Dedifferentiated amniotic fluid mesenchymal stem cell (primary cell): Measurements from ENCODE around the gene CC2D1A.

ENCODE experiments used
- DNase-seq: peaks from one replicate; pipeline ENCODE4 v3.0.0-alpha.2; 2016; ENCODE audit errors: extremely low spot score

CC2D1A gene

DNA sequence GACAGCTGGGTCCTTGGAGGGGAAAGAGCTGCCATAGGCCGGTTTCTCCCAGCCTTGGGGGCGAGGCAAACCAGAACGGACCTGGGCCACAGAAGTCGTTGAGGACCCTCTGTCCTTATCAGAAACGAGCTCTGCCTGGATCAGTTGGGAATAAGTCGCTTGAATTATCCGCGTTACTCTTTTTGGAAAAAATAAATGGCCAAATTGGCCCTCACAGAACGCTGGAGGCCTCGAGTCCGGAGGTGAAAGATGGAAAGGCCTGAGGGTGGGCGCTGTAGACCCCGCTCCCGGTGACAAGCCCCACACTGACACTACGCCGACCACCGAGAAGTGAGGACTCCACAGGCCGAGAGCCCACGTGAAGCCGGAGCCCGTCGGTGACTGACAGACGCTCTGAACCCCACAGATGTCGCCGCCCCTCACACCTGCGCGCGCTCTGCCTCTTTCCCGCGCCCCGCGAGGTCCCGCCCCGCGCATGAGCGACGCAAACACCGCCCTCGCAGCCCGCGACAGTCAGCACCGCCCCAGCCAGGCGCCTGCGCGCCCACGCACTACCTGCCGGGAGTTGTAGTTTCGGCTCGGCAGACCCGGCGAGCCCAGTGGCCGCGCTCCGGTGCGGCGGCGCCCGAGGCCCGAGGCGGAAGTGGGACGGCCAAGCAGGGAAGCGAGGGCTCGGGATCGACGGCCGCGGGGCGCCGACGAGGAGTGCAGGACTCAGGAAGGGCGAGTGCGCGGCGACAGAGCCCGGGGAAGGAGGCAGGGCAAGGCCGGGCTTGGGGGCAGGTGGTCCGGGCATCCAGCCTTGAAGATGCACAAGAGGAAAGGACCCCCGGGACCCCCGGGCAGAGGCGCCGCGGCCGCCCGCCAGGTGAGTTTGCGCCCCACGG, at the start of gene CC2D1A, which contains the start of gene BRME1:
Gene CC2D1A (plus strand): TSS at position 568 of the 887 bp plus-strand sequence. CDS start 241 bp downstream, at position 809.
Gene BRME1 (minus strand): TSS at position 484 of the 887 bp plus-strand sequence. CDS start 1,225 bp downstream, outside the sequence.
- peak; percentile 77 for DNase-seq

DNA sequence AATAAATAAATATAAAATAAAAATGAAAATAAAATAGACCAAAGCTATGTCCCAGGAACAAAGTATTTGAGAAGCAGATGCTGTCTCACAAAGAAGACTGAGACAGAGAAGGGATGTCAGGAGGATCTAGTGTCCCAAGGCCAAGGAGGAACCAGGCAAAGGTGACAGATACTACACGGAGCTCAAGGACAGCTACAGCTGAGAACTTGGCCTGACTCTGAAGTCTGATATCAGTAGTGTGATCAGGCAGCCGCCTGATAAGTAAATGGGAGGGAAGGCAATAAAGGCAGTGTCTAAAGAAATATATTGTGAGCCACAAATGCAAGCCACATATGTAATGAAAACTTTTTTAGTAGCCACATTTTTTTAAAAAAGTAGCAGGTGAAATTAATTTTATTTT, 49.5 kb upstream of the CC2D1A start:
- DNase-seq = no peak

DNA sequence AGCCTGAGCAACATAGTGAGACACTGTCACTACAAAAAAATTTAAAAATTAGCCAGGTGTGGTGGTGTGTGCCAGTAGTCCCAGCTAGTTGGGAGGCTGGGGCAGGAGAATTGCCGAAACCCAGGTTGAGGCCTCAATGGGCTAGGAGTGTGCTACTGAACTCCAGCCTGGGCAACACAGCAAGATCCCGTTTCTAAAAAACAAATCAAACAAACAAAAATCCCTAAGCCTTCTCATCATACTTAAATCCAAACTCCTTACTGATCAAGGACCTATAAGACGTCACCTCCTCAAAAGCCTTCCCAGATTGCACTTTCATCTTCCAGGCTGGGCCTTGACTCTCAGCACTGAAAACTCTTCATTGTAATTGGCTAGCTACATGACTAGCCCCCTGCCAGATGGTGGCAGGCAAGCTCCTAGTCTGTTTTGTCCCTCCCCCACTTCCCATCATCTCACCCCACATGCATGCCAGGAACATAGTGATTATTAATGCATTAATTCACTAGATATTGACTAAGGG, 46.6 kb upstream of the CC2D1A start:
- DNase-seq = no peak

DNA sequence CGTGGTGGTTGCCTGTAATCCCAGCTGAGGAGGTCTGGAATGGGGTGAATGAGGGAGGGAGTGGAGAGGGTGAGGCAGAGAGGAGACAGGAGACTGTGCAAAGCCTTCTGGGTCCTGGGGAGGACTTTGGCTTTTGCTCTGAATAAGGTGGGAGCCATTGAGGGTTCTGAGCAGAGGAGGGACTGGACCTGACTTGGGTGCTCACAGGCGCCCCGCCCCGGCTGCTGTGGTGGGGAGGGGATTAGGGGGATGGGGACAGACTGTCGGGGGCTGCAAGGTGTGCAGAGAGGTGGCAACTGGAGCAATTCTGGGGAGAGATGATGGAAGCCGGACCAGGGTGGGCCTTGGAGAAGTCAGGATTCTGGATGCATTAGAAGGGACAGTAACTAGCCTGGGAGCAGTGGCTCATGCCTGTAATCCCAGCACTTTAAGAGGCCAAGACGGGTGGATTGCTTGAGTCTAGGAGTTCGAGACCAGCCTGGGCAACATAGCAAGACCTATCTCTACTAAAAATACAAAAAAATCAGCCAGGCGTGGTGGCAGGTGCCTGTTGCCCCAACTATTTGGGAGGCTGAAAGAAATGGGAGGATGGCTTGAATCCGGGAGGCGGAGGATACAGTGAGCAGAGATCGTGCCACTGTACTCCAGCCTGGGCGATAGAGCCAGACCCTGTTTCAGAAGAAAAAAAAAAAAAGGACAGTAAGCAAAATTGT, 45.2 kb upstream of the CC2D1A start:
- DNase-seq = no peak

DNA sequence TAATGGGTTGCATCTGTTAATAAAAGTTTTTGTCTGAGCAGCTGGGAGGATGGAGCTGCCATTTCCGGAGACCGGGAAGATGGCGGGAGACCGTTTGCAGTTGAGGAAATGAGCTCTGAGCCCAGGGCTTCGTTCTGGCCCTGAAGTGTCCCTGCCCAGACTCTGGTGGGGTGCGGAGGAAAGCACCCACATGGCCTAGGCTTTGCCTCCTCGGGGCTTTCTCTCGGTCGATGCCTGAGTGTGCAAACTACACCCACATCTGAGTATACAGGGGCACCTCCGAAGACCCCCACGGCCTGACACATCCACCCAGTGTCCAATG, 44.6 kb upstream of the CC2D1A start:
- no peak for DNase-seq

DNA sequence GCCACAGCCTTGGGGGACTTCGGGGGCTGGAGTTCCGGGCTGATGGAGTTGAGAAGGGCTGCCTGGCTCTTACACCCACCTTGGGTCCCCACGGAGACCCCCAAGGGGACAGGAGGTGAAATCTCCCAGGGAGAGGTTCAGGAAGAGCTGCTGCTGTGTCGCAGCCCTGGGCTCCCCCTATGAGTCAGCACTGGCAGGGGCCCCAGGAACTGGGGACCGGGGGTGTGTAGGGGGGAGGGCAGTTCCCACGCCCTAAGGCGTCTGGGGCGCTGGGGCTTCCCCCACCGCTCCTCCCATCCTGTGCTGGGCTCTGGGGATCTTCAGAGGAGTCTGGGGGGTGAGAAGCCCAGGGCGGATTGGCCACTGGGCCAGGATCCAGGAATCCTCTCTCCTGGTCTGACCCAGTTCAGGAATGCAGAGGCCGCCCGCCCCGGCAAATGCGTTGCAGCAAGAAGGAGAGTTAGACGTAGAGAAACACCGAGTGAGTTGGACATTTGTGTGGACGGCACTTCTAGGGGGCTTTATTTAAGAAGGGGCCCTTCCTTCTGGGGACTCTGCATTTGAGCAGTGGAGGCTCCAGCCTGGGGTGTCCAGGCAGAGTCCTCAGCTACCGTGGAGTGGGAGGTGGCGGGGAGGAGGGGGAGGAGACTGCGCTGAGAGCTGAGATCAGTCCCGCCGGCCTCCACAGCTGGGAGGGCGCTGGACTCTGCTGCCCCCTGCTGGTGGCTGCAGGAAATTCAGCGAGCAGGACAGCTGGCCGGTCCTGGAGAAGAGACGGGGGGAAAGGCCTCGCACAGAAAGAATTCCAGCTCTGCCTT, 44.1 kb upstream of the CC2D1A start:
- peak; percentile 82 for DNase-seq

DNA sequence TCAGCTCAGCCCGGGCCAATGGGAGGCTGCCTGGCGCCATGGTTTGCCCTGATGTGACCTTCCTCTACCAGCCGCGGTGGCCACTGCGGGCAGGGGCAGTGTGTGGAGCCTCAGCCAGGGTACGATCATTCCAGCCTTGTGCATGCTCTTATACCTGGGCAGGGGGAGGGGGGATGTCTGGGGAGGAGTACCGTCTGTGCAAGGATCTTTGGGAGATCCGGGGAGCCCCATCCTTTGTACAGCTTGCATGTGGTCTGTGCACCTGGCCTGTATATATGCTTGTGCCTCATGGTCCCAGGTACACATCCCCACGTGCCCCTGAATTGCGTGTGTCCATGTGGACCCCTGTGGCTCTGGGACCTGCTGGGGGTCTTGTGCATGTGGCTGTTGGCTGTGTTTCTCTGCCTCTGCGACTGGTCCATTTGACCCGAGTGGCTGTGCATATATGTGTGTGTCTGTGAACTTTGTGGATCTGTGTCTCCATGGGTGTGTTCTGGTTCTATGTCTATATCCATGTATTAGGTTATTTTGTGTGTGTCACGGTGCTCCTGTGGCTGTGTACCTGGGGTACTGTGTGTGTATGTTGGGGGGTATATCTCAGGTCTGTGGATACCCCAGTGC, 41.8 kb upstream of the CC2D1A start:
- no peak for DNase-seq

DNA sequence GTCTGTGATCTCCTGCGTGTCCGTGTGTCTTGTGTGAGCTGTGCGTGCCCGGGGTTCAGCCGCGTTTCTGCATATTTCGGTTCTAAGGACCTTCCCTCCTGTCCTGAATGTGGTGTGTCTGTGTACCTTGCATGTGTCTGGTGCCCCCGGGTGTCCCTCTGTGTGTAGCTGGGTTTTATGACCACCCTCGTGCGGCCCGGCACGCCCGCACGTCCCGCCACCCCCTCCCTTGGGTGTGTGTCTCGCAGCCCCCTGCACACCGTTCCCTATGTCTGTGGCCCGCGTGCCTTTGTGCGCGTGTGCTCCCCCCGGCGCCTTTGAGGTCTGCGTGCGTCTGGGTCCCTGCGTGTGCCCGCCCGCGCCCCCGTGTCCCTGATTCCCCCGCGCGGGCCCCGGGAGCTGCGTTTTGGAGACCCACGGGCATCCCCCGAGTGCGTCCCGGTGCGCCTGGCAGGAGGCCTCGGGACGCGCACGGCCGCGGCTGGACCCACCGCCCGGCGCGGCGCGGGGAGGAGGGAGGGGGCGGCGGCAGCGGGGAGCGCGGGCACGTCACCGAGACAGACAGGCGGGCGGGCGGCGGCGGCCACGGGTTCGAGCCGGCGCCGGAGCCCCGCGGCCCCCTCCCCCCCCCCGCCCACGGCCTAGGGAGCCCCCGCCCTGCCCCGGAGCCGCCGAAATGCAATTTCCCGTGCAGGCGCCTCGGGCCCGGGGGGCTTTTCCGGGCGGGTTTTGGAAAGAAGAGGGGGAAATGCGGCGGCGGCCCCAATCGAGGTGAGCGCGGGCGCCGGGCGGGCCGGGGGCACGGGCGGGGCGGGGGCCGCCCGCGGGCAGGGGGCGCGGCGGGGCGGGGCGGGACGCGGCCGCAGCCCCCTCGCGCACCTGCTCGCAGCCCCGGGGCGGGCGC, 41.1 kb upstream of the CC2D1A start:
- DNase-seq = no peak

DNA sequence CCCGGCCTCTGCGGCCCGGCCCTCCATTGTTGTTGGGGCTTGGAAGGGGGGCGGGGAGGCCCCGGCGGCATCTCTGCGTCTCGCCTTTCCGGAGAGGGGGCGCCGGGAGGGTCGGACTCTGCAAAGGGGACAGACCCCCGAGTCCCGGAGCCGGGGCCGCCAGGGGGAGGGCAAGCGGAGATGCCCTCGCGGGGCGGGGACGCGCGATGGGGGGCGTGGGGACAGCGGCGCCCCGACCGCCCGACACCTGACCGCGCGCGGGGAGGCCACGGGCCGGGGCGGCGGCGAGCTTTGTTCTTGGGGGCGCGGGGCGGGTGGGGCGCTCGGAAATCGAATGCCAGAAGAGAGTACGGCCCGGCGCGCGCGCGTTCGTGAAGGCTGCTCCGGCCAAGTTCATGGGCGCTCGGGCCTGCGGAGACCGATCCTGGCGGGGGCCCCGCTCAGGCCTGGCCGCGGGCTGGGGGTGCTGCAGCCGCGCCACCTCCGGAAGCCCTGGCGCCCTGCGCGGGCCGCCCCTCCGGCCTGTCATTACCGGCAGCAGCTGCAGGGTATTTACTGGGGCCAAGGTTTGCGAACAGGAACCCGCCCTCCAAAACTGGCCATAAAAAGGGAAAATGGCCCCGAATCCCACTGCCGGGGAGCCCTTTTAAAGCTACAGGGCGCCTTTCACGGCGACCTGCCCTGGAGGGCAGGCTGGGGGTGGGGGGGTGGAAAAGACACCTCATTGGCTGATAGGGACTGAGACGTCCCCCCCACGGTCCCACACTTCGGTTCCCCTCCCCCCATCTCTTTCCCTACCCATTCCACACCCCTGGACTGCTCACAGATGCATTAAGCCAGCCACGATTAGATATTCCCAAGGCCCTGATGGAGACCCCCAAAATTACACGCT, 40.2 kb upstream of the CC2D1A start:
- DNase-seq = no peak

DNA sequence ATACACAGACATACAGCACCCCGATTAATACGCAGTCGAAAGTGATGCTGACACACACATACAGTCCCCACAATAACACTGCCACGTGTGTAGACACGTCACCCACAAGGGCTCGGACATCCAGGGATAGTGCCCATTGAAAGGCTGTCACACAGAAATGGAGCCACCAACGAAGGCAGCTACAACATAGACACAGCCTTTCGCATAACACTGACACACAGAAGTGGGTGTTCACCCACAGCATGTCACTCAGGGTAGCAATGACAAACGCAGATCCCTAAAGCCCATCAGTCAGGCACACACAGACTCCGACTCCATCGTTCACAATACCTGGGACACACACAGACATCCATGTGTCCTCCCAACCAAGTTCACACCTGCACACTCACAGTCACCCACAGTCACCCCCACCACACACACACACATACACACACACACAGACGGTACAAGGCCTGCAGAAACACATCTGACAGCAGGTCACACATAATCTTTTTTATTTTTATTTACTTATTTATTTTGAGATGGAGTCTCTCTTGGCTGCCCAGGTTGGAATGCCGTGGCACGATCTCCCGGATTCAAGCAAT, 39.4 kb upstream of the CC2D1A start:
- DNase-seq = no peak

DNA sequence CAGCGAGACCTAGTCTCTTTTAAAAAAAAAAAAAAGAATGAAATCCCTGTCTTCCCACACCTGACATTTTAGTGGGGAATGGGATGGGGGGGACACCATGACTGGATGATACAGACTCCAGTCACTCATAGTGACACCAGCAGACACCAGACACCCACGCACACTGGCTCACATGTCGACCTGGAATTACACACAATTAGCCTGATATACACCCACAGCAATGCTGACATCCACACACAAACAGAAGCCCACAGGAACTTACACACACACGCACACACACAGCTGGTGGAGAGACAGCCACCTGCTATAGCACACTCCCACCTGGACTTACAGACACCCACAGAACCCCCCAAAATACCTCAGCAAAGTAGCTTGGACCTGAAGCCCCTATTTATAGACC, 37.3 kb upstream of the CC2D1A start:
- no peak for DNase-seq

DNA sequence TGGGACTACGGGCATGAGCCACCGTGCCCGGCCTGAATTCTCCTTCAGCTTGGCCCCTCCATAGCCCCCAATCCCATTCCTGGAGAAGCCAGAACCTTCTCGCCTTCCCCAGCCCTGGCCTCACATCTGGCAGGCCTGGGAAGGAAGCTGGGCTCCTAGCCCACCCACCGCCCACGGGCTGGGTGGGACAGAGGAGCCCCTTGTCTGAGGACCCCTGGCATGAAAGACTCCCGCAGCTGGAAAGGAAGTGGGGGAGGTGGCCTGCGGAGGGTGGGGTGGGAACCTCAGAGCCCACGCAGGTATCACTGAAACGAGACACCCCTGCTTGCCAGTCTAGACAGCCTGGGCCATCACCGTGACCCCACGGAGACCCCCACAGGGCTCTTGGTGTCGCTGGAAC, 36.7 kb upstream of the CC2D1A start:
- DNase-seq = no peak

DNA sequence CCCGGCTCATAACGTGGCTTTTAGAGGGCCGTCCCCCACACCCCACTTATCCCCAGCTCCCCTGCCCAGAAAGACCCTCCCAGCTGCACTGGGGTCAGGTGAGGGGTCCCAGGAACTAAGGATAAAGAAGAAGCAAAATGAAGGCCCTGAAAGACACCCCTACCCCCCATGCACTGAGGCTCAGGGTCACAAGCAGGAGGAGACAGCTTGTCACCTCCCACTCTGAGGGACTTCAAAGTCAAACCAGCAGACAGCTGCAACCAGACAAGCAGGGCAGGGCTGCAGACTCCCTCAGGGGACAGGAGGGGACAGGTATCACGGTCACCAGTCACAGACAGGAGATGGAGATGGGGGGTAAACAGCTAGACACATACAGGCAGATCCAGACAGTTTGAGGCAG, 35.1 kb upstream of the CC2D1A start:
- DNase-seq = no peak

DNA sequence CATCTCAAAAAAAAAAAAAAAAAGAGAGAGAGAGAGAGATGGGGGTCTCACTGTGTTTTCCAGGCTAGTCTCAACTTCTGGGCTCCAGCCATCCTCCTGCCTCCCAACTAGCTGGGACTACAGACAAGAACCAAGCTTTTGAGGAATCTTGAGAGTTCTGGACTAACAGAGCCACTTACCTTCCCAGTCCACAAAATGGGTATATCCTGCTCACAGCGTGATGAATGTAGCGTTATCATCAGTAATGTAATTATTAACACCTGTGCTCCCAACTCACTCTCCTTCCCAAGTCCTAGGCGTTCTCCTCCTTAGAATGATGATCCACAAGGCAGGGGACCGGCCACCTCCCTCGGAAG, 33.7 kb upstream of the CC2D1A start:
- DNase-seq = no peak

DNA sequence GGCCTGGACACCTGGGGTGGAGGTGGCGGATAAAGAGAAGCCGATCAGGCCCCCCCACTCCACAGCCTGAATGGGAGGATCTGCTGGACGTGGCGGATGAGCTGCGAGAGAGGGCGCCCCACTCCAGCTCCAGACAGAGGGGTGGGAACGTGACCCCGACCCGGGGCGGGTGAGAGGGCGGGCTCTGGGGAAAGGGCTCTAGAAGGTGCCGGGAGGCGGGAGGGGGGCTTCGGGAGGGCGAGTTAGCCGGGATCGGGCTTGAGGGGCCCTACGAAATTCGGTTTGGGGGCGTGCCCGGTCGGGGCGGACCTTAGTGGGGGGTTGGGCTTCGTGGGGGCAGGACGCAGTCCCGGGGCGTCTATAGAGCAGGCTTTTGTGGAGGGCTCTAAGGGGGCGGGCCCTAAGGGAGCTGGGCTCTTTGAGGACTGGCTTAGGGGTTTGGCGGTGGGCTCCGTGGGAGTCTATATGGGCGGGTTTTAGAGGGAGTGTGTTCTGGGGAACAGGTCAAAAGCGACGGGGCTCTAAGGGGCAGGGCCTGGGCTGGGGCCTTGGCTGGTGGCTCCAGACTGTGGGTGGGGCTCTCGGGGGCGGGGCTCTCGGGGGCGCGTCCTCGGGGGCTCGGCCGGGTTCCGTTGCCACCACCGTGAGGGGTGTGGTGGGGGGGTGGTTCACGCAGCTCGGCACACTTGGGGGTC, 33.2 kb upstream of the CC2D1A start:
- DNase-seq = no peak

DNA sequence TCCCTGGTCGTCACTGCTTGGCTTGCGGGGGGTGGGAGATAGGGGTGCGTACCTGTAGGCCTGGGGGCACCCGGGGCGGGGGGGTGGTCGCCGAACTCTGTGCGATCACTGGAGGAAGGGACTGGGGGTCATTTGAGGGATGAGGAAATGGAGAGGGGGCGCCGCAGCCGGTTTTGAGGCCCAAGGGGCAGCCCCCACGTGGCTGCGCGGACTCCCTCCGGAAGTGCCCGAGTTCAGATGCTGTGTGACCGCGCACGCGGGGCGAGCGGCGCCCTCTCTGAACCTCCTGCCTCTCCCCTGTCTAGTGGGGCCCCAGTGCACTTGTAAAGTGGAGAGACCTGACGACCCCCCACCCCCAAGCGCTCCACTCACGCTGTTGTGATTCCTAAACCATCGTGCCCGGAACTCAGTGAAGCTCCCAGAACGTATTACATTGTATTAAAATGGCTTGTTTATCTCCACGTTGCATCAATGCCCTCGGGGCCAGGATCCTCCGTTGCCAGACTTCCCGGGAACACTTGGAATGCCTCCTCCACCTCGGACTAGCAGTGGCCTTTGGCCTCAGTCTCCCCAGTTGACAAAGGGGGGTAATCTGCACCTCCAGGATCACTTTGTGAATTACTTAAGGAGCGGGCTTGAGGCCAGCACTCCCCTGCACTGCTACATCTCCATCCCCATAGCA, 32.0 kb upstream of the CC2D1A start:
- DNase-seq = no peak

DNA sequence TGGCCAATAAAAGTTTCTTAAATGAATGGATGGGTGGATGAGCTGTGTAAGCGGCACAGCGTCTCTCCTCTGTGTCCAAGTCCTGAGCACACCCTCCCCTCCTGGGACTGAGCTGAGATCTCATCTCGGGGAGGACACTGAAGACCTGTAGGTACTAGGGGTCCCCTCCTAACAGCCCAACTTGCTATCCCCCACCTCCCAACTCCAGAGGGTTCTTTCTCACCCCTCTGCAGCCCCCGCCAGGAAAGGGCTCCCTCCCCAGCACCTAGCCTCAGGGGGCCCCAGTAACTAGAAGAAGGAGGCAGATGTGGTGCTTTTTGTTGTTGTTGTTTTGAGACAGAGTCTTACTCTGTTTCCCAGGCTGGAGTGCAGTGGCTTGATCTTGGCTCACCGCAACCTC, 30.2 kb upstream of the CC2D1A start:
- no peak for DNase-seq

DNA sequence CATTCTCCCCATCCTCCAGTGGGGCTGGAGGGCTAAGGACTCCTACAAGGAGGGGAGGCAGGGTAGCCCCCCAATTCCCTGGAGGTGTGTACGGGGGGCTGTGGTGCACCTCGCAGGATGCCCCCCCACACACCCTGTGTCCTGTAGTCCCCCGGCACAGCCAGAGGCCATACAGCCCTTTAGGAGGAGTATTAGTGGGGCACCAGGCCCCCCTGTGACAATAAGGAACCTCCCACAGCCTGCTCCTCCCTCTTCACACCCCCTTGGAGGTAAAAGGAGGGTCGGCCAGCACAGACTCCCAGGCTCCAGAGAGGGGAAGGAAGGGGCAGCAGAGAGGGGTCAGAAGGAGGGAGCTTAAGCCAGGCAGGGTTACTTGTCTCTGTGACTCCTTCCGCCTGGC, 29.2 kb upstream of the CC2D1A start, which contains the start of gene NANOS3:
Gene NANOS3 (plus strand): TSS at position 301 of the 400 bp plus-strand sequence. CDS start 115 bp downstream, outside the sequence.
- DNase-seq = no peak
